H4 (cell line): ENCODE measurements around the gene OR1K1. TPM values are rescaled to one million over a fixed set of nuclear protein-coding genes. Genes with fewer than 3 reads are reported as not detected.
"Not testable (repeated sequence)": the region's sequence is repeated elsewhere in the genome, so short reads cannot be mapped to it uniquely, and the experiment has no call there.

ENCODE experiments used
- DNase-seq: peaks from one replicate; pipeline ENCODE4 v3.0.0-alpha.2; 2015; ENCODE audit warnings: low spot score
- total RNA-seq: library from RNA; depleted of rRNA; stranded (reverse); fragments of >200 nt; shearing (Covaris generic); gene quantifications from 2 replicates; pipeline ENCODE4 v1.2.3, GENCODE V29; 2014; rRNA removed

Gene OR1K1
- not detected in 2 replicates for total RNA-seq

- DNase-seq = peak; percentile 2
These were observed at the start of gene OR1K1 for GRCh38 chr9:122800066-122801060. OR1K1 (plus strand) TSS chr9:122800123; CDS start chr9:122800123, 0 bp downstream.

DNA sequence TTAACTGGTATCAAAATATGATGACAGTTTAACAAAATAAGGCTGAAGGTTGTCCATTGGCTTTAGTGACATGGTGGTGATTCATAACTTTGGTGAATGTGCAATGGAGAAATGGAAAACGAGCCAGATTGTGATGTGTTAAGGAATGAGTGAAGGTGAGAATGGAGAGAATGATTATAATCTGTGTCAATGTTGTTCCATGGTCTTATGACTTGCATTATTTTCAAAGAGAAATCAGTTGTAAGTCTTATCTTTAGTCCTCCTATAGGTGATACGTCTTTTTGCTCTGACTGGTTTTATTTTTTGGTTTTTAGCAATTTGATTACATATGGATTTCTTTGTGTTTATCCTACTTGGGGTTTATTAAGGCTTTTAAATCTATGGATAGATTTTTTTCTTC, 45.1 kb upstream of the OR1K1 start:
- DNase-seq = no peak

DNA sequence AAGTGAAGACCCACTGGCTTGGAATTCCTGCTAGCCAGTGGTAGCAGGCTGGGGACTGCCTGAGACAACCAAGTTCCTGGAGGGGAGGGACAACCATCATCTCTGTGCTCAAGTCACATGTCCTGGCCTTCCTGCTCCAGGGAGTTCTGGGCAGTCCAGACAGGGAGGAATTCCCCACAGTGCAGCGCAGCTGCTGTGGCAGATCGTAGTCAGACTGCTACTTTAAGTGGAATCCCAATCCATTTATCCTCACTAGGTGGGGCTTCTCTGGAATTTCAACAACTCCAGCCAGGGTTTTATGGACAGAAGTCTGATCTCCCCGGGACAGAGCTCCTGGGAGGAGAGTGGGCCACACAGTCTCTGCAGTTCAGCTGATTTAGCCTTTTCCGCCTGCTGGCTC, 32.1 kb upstream of the OR1K1 start:
- DNase-seq = no peak

GRCh38 chr9:122777052-122777451, 22.9 kb upstream of the OR1K1 start:
- no peak for DNase-seq

DNA sequence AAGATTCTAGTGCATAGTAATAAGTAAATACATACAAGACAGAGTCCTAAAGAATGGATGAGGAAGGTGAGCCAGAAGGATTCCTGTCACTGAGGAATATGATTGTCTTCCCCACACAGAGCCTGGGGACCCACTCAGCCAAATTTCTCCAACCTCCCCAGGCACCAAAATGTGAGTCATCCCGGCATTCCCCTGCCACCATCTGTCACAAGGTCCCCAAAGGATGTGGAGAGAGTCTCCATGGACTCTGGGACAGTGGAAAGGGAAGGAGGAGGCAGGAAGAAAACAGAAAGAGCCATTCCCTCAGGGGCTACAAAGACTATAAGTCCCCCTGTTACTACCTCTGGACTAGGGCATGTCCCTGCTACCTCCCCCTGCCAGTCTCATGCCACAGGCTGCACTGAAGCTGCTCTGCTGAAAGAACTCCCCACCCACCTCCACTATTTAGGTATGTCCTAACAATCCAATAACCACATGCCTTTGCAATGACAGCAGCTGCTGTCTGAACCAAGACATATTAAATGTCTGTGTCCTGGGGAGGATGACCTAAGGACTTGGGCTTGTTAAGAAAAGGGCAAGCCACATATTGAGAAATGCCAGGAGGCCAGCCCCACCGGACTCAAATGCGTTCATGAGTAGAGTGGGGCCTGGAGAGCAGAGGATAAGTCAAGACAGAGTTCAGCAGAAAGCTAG, 21.8 kb upstream of the OR1K1 start:
- peak; percentile 57 for DNase-seq

DNA sequence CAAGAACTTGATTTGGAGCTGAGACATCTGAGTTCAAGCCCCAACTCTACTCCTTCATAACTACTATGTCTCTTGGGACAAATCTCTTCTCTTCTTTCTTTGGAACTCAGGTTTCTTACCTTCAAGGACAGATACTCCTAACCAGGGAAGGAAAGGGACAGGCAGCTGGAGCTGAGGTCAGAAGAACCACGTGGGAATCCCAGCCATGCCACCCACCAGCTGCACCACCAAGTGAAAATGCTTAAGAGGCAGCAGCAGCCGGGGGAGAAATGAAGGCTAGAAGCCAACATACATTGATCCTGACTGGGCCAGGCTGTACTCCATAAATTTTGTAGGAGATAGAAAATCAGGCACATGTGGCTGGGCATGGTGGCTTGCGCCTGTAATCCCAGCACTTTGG, 20.7 kb upstream of the OR1K1 start:
- no peak for DNase-seq

DNA sequence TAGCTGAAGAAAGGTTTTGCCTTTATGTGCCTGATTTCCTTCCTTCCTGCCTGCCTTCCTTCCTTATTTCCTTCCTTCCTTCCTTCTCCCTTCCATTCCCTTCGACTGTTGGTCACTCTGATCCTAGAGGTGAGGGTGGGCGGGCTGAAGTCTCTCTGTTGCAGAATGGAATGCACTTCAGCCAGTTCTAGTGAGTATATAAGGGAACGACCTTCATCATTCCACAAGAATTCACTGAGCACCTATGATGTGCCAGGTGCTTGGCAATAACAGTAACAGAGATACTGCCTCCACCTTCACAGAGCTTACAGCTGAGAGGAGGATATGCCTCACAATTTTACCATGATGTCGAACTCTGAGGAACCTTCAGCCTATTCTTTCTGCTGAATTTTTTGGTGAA, 19.9 kb upstream of the OR1K1 start:
- DNase-seq = no peak

- no peak for DNase-seq
These were observed 18.3 kb upstream of the OR1K1 start for GRCh38 chr9:122781671-122782070.

GRCh38 chr9:122785269-122785668, 14.7 kb upstream of the OR1K1 start:
- DNase-seq = peak; percentile 33

GRCh38 chr9:122786338-122786737, 13.6 kb upstream of the OR1K1 start:
- DNase-seq = no peak

DNA sequence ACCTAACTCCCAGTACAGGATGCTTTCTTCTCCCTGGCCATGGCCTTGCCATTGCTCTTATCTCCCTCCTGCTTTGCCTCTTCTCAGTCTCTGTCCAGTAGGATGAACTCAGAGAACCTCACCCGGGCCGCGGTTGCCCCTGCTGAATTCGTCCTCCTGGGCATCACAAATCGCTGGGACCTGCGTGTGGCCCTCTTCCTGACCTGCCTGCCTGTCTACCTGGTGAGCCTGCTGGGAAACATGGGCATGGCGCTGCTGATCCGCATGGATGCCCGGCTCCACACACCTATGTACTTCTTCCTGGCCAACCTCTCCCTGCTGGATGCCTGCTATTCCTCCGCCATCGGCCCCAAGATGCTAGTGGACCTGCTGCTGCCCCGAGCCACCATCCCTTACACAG, 11.1 kb upstream of the OR1K1 start, which contains the start of gene OR5C1:
TSS of gene OR5C1 (plus strand) at position 103 of the 400 bp plus-strand sequence. CDS start at position 103, 0 bp downstream.
- DNase-seq = no peak

DNA sequence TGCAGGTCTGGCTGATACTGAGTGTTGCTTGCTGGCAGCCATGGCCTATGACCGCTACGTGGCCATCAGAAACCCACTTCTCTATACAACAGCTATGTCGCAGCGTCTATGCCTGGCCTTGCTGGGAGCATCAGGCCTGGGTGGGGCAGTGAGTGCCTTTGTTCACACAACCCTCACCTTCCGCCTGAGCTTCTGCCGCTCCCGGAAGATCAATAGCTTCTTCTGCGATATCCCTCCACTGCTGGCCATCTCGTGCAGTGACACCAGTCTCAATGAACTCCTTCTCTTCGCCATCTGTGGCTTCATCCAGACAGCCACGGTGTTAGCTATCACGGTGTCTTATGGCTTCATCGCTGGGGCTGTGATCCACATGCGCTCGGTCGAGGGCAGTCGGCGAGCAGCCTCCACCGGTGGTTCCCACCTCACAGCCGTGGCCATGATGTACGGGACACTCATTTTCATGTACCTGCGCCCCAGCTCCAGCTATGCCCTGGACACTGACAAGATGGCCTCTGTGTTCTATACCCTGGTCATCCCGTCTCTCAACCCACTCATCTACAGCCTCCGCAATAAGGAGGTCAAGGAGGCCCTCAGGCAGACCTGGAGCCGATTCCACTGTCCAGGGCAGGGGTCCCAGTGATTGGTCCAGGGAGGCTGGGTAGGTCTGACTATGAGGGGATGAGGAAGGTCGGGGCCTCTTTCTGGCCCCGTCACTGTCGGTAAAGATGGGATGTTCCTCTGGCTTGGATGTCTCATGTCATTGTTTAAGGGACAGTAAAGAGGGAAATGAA, 10.5 kb upstream of the OR1K1 start:
- DNase-seq = no peak

- DNase-seq = no peak
These were observed 7.9 kb upstream of the OR1K1 start for GRCh38 chr9:122791872-122792669.

DNA sequence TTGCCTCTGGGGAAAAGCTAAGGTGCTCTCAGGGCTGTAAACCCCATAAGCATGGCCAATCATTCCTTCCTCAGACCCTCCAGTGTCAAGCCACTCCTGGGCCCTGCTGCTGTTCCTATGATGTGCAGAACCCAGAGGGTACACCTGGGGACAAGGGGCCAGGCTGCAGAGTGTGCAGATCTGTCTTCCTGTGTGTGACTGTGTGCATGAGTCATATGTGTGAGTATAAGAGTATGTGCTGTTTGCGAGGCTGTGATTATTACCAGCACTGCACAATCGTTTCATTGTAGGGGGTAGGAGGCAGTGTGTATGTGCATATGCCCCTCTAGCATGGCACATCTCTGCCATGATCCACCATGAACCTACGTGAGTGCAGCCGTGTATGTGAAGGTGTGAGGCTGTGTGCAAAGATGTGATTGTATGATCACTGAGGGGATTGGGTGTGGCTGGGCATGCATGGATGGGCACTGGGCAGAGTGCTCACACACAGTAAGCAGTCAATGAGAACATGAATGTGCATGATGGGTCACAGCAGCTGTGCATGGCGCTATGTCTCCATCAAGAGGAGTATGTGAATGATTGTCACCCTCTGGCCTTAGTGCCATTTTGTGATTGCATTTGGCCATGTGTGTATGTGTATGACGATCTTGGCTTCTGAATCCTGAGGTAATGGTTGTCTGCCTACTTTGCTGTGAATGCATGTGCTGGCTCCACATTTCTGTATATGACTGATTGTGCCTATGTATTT, 2.4 kb upstream of the OR1K1 start:
- no peak for DNase-seq

GRCh38 chr9:122806661-122807060, 6.7 kb downstream of the OR1K1 start:
- DNase-seq = no peak

DNA sequence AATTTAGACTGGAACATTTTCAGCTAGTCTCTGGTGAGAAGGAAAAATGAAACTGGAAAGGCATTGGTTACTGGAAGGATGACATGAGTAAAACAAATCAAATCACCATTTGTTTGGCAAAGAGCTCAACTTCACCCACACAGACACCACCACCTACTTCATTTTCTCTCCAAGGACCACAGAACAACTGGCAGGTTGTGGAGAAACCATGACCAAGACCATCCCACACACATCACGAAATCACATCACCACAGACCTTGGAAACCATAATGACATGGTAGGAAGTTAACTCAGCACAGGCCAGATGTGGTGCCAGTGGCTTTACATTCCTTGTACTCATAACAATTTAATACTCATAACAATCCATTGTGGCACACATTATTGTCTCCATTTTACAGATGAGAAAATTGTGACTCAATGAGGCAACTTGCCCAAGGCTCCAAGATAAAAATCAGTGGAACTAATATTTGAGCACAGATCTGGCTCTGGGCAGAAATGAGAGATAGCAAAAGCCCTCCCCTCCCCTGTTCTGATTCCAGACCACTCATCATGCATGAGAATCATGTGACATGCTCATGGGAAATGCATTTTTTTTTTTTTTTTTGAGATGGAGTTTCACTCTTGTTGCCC, 7.5 kb downstream of the OR1K1 start:
- no peak for DNase-seq

- no peak for DNase-seq
These were observed 8.2 kb downstream of the OR1K1 start for GRCh38 chr9:122808141-122808540.

GRCh38 chr9:122809261-122809660, 9.3 kb downstream of the OR1K1 start:
- DNase-seq = not testable (repeated sequence)

GRCh38 chr9:122810306-122810946, 10.5 kb downstream of the OR1K1 start:
- DNase-seq = peak; percentile 68
